Naive thymus-derived CD4-positive, alpha-beta T cell (primary cell): ENCODE results near the gene GLT1D1. TPM values are rescaled to one million over a fixed set of nuclear protein-coding genes. Genes with fewer than 3 reads are reported as not detected.
"Not testable (repeated sequence)": the region's sequence is repeated elsewhere in the genome, so short reads cannot be mapped to it uniquely, and the experiment has no call there.

Experiments used
- ATAC-seq: fragments of 150-1000 bp; cut with Tn5 transposase; 2 replicates; pipeline ENCODE4 v1.10.0; 2021; ENCODE audit warnings: mild to moderate bottlenecking, moderate library complexity
- CTCF ChIA-PET: fragments of 350-600 bp; sonication (Branson Sonifier 250); formaldehyde crosslinking; loops from one replicate; lab custom pipeline; 2021; ENCODE audit warnings: antibody characterized with exemption; lab: Charles Lee
- POLR2A ChIA-PET: fragments of 350-600 bp; sonication (Branson Sonifier 250); formaldehyde crosslinking; loops from one replicate; lab custom pipeline; 2021; ENCODE audit warnings: antibody characterized with exemption, inconsistent platforms; lab: Charles Lee
- DNase-seq, 9 donors: peaks; one replicate each; pipeline versions ENCODE4 v3.0.0 to v3.0.0-alpha.2; 2020 to 2022; ENCODE audit warnings: mixed read lengths in 1 of 9
- H3K27ac ChIP-seq: one replicate; pipeline ENCODE4 v1.7.0; 2013; ENCODE audit warnings: mild to moderate bottlenecking, low read depth, low read length, moderate library complexity
- H3K27me3 ChIP-seq, 2 donors: one replicate each; pipeline ENCODE4 v1.7.0; 2013; ENCODE audit warnings: low read length in 2 of 2, mild to moderate bottlenecking in 2 of 2, moderate library complexity in 2 of 2; ENCODE audit not compliant: control insufficient read depth in 2 of 2, insufficient read depth in 2 of 2
- H3K36me3 ChIP-seq, 3 experiments: 1 replicate in 2 of 3; 2 replicates in 1 of 3; pipeline ENCODE4 v1.7.0; 2013; ENCODE audit warnings: low read length in 3 of 3, mild to moderate bottlenecking in 3 of 3, moderate library complexity in 1 of 3; ENCODE audit not compliant: insufficient read depth in 3 of 3, control insufficient read depth in 2 of 3
- H3K4me1 ChIP-seq, 2 donors: one replicate each; pipeline ENCODE4 v1.7.0; 2013; ENCODE audit warnings: low read length in 2 of 2, mild to moderate bottlenecking in 2 of 2, moderate library complexity in 1 of 2; ENCODE audit not compliant: control insufficient read depth in 2 of 2, insufficient read depth in 2 of 2
- H3K4me3 ChIP-seq: 2 replicates; pipeline ENCODE4 v1.7.0; 2013; ENCODE audit warnings: mild to moderate bottlenecking, low read length
- H3K9me3 ChIP-seq, 3 experiments: 1 replicate in 2 of 3; 2 replicates in 1 of 3; pipeline ENCODE4 v1.7.0; 2013; ENCODE audit warnings: low read length in 3 of 3; ENCODE audit not compliant: control insufficient read depth in 2 of 3
- H3K27ac Mint-ChIP-seq, 9 donors: one replicate each; pipeline ENCODE4 v1.8.0; 2020 to 2022; ENCODE audit warnings: mixed read lengths in 9 of 9, mild to moderate bottlenecking in 8 of 9, moderate library complexity in 5 of 9, inconsistent platforms in 2 of 9
- H3K27me3 Mint-ChIP-seq, 5 donors: one replicate each; pipeline ENCODE4 v1.8.0; 2021 to 2022; ENCODE audit warnings: mixed read lengths in 5 of 5, mild to moderate bottlenecking in 1 of 5
- H3K36me3 Mint-ChIP-seq, 5 donors: one replicate each; pipeline ENCODE4 v1.8.0; 2020 to 2022; ENCODE audit warnings: mixed read lengths in 5 of 5, mild to moderate bottlenecking in 3 of 5, inconsistent platforms in 1 of 5
- H3K4me1 Mint-ChIP-seq, 7 donors: one replicate each; pipeline ENCODE4 v1.8.0; 2020 to 2022; ENCODE audit warnings: mixed read lengths in 7 of 7, mild to moderate bottlenecking in 3 of 7, inconsistent platforms in 1 of 7
- H3K4me3 Mint-ChIP-seq, 10 donors: one replicate each; pipeline ENCODE4 v1.8.0; 2020 to 2022; ENCODE audit warnings: mild to moderate bottlenecking in 10 of 10, mixed read lengths in 10 of 10, moderate library complexity in 6 of 10, inconsistent platforms in 2 of 10
- H3K9me3 Mint-ChIP-seq, 11 donors: one replicate each; pipeline ENCODE4 v1.8.0; 2020 to 2022; ENCODE audit warnings: mixed read lengths in 11 of 11, mild to moderate bottlenecking in 4 of 11, inconsistent platforms in 1 of 11, moderate library complexity in 1 of 11
- intact Hi-C, 2 donors: fragments of 100-400 bp; cut with micrococcal nuclease; formaldehyde crosslinking; loops; one replicate each; pipeline ENCODE4 v1.15.1; 2023
- polyA plus RNA-seq, 2 donors: library from polyadenylated mRNA; unstranded; fragments of 300-500 nt; fragmentation: Illumina TruSeq; gene quantifications; one replicate each; pipeline ENCODE4 v1.2.3, GENCODE V29; 2021
- total RNA-seq, 6 experiments: library from RNA in 5 of 6; stranded (reverse) in 5 of 6; gene quantifications; 1 replicate in 5 of 6; 2 replicates in 1 of 6; pipeline ENCODE4 v1.2.3 and lab custom pipeline; 2021 to 2026

Gene GLT1D1
- total and polyA plus RNA-seq, 7 experiments from 2014 or later, result 0.11 to 16.9 (median 1.1) TPM; not detected in 3

- H3K27ac Mint-ChIP-seq, H3K4me1 Mint-ChIP-seq, CTCF ChIA-PET, H3K27me3 ChIP-seq, H3K4me3 Mint-ChIP-seq, H3K36me3 ChIP-seq, POLR2A ChIA-PET, DNase-seq, ATAC-seq, H3K27ac ChIP-seq, intact Hi-C loops, H3K9me3 ChIP-seq, H3K36me3 Mint-ChIP-seq, H3K9me3 Mint-ChIP-seq, H3K4me3 ChIP-seq, H3K4me1 ChIP-seq: not testable (repeated sequence)
- H3K27me3 Mint-ChIP-seq, result peaks cover 23 to 38% (median 30%) of the 10 kb centered on the region in 5 donors
These were observed 1.8 kb upstream of the GLT1D1 start for GRCh38 chr12:128851429-128851828.

- DNase-seq (no peak), ATAC-seq (no peak)
- H3K27me3 ChIP-seq, result no peaks in the 10 kb centered on the region
- no peak overlapping the region for H3K27ac Mint-ChIP-seq
- no peak overlapping the region for H3K4me3 Mint-ChIP-seq
- no peak overlapping the region for H3K27ac ChIP-seq
- H3K4me3 ChIP-seq, result no peak overlapping the region
- H3K4me1 ChIP-seq, result no peaks in the 10 kb centered on the region
- peaks cover 0 to 8% (median 4%) of the 10 kb centered on the region in 7 donors for H3K4me1 Mint-ChIP-seq
- H3K36me3 Mint-ChIP-seq, result peaks cover 0 to 4% (median 0%) of the 10 kb centered on the region in 5 donors
- intact Hi-C loops, result no loop called here
- H3K27me3 Mint-ChIP-seq, result peaks cover 25 to 41% (median 33%) of the 10 kb centered on the region in 5 donors
- POLR2A ChIA-PET, result no interaction called here
- no peaks in the 10 kb centered on the region for H3K36me3 ChIP-seq
- H3K9me3 ChIP-seq, result no peaks in the 10 kb centered on the region
- peaks cover 0 to 6% (median 2%) of the 10 kb centered on the region in 11 donors for H3K9me3 Mint-ChIP-seq
- CTCF ChIA-PET, result no interaction called here
These were observed 1.1 kb upstream of the GLT1D1 start for GRCh38 chr12:128852026-128852698.

- POLR2A ChIA-PET, result no interaction called here
- intact Hi-C loops, result no loop called here
- no peak overlapping the region for H3K27ac Mint-ChIP-seq
- peaks cover 0 to 4% (median 0%) of the 10 kb centered on the region in 5 donors for H3K36me3 Mint-ChIP-seq
- H3K4me1 Mint-ChIP-seq, result peaks cover 0 to 8% (median 4%) of the 10 kb centered on the region in 7 donors
- no peaks in the 10 kb centered on the region for H3K36me3 ChIP-seq
- peak overlapping the region in 3 of 10 donors; percentile 41 to 70 (median 59) for H3K4me3 Mint-ChIP-seq
- H3K27me3 Mint-ChIP-seq, result peaks cover 25 to 51% (median 33%) of the 10 kb centered on the region in 5 donors
- CTCF ChIA-PET, result no interaction called here
- DNase-seq, result no peak
- no peaks in the 10 kb centered on the region for H3K9me3 ChIP-seq
- no peak overlapping the region for H3K27ac ChIP-seq
- H3K4me1 ChIP-seq, result no peaks in the 10 kb centered on the region
- H3K27me3 ChIP-seq, result no peaks in the 10 kb centered on the region
- H3K9me3 Mint-ChIP-seq, result peaks cover 0 to 6% (median 1%) of the 10 kb centered on the region in 11 donors
- peak; percentile 23 for ATAC-seq
- no peak overlapping the region for H3K4me3 ChIP-seq
These were observed 421 bp downstream of the GLT1D1 start for GRCh38 chr12:128853600-128854197.

- intact Hi-C loops, result no loop called here
- H3K27ac Mint-ChIP-seq, result no peak overlapping the region
- POLR2A ChIA-PET, result no interaction called here
- Histone ChIP-seq H3K27me3 (no peaks in the 10 kb centered on the region), H3K4me3 (no peak overlapping the region), H3K27ac (no peak overlapping the region), H3K4me1 (no peaks in the 10 kb centered on the region), H3K36me3 (no peaks in the 10 kb centered on the region), H3K9me3 (no peaks in the 10 kb centered on the region)
- peaks cover 25 to 42% (median 31%) of the 10 kb centered on the region in 5 donors for H3K27me3 Mint-ChIP-seq
- DNase-seq, result no peak
- no peak overlapping the region for H3K4me3 Mint-ChIP-seq
- peaks cover 0 to 4% (median 0%) of the 10 kb centered on the region in 5 donors for H3K36me3 Mint-ChIP-seq
- H3K9me3 Mint-ChIP-seq, result peaks cover 0 to 3% (median 0%) of the 10 kb centered on the region in 11 donors
- CTCF ChIA-PET, result no interaction called here
- no peak for ATAC-seq
- peaks cover 0 to 8% (median 4%) of the 10 kb centered on the region in 7 donors for H3K4me1 Mint-ChIP-seq
These were observed 2.9 kb downstream of the GLT1D1 start for GRCh38 chr12:128856035-128856790.

- Mint-ChIP-seq H3K4me1 (peaks cover 0 to 8% (median 4%) of the 10 kb centered on the region in 7 donors), H3K27me3 (peaks cover 23 to 40% (median 30%) of the 10 kb centered on the region in 5 donors), H3K36me3 (peaks cover 0 to 4% (median 0%) of the 10 kb centered on the region in 5 donors), H3K9me3 (peaks cover 0 to 3% (median 0%) of the 10 kb centered on the region in 11 donors), H3K27ac (no peak overlapping the region), H3K4me3 (no peak overlapping the region)
- DNase-seq, result no peak
- Histone ChIP-seq H3K27ac (no peak overlapping the region), H3K36me3 (no peaks in the 10 kb centered on the region), H3K27me3 (no peaks in the 10 kb centered on the region), H3K4me3 (no peak overlapping the region), H3K9me3 (no peaks in the 10 kb centered on the region), H3K4me1 (no peaks in the 10 kb centered on the region)
- intact Hi-C loops, result no loop called here
- no peak for ATAC-seq
- CTCF ChIA-PET, result no interaction called here
- POLR2A ChIA-PET, result no interaction called here
These were observed 3.5 kb downstream of the GLT1D1 start for GRCh38 chr12:128856791-128857078.

- ChIA-PET CTCF (no interaction called here), POLR2A (no interaction called here)
- ATAC-seq, result peak; percentile 62
- Histone ChIP-seq H3K27ac (no peak overlapping the region), H3K4me1 (no peaks in the 10 kb centered on the region), H3K9me3 (no peaks in the 10 kb centered on the region), H3K36me3 (no peaks in the 10 kb centered on the region), H3K27me3 (no peaks in the 10 kb centered on the region), H3K4me3 (no peak overlapping the region)
- no peak for DNase-seq
- intact Hi-C loops, result no loop called here
- peaks cover 0 to 3% (median 0%) of the 10 kb centered on the region in 11 donors for H3K9me3 Mint-ChIP-seq
- no peak overlapping the region for H3K27ac Mint-ChIP-seq
- H3K4me1 Mint-ChIP-seq, result peaks cover 0 to 8% (median 4%) of the 10 kb centered on the region in 7 donors
- peaks cover 20 to 37% (median 27%) of the 10 kb centered on the region in 5 donors for H3K27me3 Mint-ChIP-seq
- H3K4me3 Mint-ChIP-seq, result no peak overlapping the region
- peaks cover 0 to 4% (median 0%) of the 10 kb centered on the region in 5 donors for H3K36me3 Mint-ChIP-seq
These were observed 4.0 kb downstream of the GLT1D1 start for GRCh38 chr12:128857133-128857763.
